ENCODE results near the gene PHKA1. TPM values are rescaled to one million over a fixed set of nuclear protein-coding genes. Genes with fewer than 3 reads are reported as not detected.

PHKA1 gene
- total RNA-seq, 1 experiment from 2014 or later: 15.3 TPM

DNA sequence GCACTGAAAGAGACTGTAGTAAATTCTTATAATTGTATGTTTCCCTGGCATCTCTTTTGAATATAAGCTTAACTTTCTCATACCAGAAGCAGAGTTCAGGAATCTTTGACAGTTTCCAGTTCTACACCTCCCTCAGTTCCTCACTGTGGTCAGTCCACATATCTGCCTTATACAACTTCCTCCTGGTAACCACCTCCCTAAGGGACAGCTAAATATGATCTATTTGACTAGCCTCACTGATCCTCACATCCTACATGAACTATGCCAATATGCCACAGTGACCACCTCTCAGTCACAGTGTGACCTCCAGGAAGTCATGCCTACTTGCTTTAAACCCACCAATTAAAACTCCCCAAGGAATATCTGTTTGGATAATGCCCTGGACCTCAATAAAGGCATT is 89.9 kb downstream of the PHKA1 start:
- H3K27ac ChIP-seq (ENCODE audit: low read depth, low read length): no peak overlapping the region
- ChIA-PET POLR2A (no interaction called here), CTCF (no interaction called here), RAD21 (ENCODE audit: low non-redundant PET in 1 of 2, low total read pairs in 2 of 2, uncharacterized antibody in 2 of 2, unreplicated experiment in 2 of 2) (no interaction called here)
- H2AFZ ChIP-seq (ENCODE audit: low read depth, low read length, poor library complexity, severe bottlenecking): no peak overlapping the region
- TF ChIP-seq ELF1 (IDR thresholded peaks at IDR 0.05; ENCODE audit: borderline replicate concordance, low read depth): no peak
- TF ChIP-seq ZNF274 (IDR thresholded peaks at IDR 0.05; ENCODE audit: low read depth, low read length): no peak
- no peak for TF ChIP-seq CEBPB (IDR thresholded peaks at IDR 0.05; ENCODE audit: low read depth)
- TF ChIP-seq, protein P1, sequence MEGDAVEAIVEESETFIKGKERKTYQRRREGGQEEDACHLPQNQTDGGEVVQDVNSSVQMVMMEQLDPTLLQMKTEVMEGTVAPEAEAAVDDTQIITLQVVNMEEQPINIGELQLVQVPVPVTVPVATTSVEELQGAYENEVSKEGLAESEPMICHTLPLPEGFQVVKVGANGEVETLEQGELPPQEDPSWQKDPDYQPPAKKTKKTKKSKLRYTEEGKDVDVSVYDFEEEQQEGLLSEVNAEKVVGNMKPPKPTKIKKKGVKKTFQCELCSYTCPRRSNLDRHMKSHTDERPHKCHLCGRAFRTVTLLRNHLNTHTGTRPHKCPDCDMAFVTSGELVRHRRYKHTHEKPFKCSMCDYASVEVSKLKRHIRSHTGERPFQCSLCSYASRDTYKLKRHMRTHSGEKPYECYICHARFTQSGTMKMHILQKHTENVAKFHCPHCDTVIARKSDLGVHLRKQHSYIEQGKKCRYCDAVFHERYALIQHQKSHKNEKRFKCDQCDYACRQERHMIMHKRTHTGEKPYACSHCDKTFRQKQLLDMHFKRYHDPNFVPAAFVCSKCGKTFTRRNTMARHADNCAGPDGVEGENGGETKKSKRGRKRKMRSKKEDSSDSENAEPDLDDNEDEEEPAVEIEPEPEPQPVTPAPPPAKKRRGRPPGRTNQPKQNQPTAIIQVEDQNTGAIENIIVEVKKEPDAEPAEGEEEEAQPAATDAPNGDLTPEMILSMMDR (IDR thresholded peaks at IDR 0.05 in 2 of 3, conservative IDR thresholded peaks at IDR 0.05 in 1 of 3; ENCODE audit: borderline replicate concordance in 1 of 3, insufficient read depth in 1 of 3, low read depth in 2 of 3, low read length in 2 of 3): no peak
- TF ChIP-seq RAD21 (IDR thresholded peaks at IDR 0.05; ENCODE audit: low read depth): no peak
- no peak for TF ChIP-seq FOSL1 (IDR thresholded peaks at IDR 0.05; ENCODE audit: low read depth)
- TF ChIP-seq POLR2AphosphoS5 (IDR thresholded peaks at IDR 0.05; ENCODE audit: low read depth, low read length): no peak
- no peak for TF ChIP-seq JUND (IDR thresholded peaks at IDR 0.05)
- intact Hi-C loops (cut with micrococcal nuclease): no loop called here
- H3K9me2 ChIP-seq (ENCODE audit: insufficient read depth): no peaks in the 10 kb centered on the region
- H4K20me1 ChIP-seq (ENCODE audit: insufficient read depth): no peaks in the 10 kb centered on the region
- no peak overlapping the region for H3K4me2 ChIP-seq (ENCODE audit: low read length)
- no peak overlapping the region for H3K4me3 ChIP-seq (replicated peaks in 1 of 2; ENCODE audit: low read depth in 1 of 2, low read length in 2 of 2)
- H3K36me3 ChIP-seq (ENCODE audit: control insufficient read depth in 1 of 2, insufficient read depth in 2 of 2, low read length in 2 of 2): no peaks in the 10 kb centered on the region; a peak in 1 of 4 replicates
- no peak overlapping the region for H3K9ac ChIP-seq (ENCODE audit: low read length)
- ATAC-seq: no peak
- BruUV-seq (replicated peaks): no TSS peak
- no peaks in the 10 kb centered on the region for H3K27me3 ChIP-seq (ENCODE audit: insufficient read depth, low read length)
- H3K4me1 ChIP-seq (ENCODE audit: control insufficient read depth in 1 of 2, insufficient read depth in 2 of 2, low read length in 2 of 2): peaks cover 14 to 30% of the 10 kb centered on the region in 2 experiments
- no peaks in the 10 kb centered on the region for H3K9me3 ChIP-seq (ENCODE audit: control insufficient read depth in 1 of 2, insufficient read depth in 1 of 2, low read depth in 1 of 2, low read length in 2 of 2)
- H3K79me2 ChIP-seq (ENCODE audit: insufficient read depth, low read length): no peaks in the 10 kb centered on the region
- DNase-seq (ENCODE audit: low read depth, low spot score): no peak
